Stimulated activated CD4-positive, alpha-beta T cell treated with anti-CD3 and anti-CD28 coated beads, Interleukin-2, amount 100 ng/mL, for 4 hours (primary cell): ENCODE results near the gene STX4.
A peak's percentile ranks its signal among the peaks of the same experiment; 100 is the strongest.

Experiments
- DNase-seq: peaks from one replicate; pipeline ENCODE4 v3.0.0-alpha.2; 2020; ENCODE audit warnings: low read depth

Gene STX4

DNA sequence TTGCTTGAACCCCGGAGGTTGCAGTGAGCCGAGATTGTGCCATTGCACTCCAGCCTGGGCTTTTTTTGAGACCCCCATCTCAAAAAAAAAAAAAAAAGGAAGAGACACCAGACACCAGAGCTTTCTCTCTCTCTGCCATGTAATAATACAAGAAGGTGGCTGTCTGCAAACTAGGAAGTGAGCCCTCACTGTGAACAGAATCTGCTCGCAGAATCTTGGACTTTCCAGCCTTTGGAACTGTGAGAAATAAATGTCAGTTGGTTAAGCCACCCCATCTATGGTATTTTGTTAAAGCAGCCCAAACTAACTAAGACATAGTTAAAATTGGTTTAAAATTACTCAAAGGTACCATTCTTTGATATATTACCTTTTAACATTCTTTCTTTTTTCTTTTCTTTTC is 12.8 kb upstream of the STX4 start:
- DNase-seq, result no peak

DNA sequence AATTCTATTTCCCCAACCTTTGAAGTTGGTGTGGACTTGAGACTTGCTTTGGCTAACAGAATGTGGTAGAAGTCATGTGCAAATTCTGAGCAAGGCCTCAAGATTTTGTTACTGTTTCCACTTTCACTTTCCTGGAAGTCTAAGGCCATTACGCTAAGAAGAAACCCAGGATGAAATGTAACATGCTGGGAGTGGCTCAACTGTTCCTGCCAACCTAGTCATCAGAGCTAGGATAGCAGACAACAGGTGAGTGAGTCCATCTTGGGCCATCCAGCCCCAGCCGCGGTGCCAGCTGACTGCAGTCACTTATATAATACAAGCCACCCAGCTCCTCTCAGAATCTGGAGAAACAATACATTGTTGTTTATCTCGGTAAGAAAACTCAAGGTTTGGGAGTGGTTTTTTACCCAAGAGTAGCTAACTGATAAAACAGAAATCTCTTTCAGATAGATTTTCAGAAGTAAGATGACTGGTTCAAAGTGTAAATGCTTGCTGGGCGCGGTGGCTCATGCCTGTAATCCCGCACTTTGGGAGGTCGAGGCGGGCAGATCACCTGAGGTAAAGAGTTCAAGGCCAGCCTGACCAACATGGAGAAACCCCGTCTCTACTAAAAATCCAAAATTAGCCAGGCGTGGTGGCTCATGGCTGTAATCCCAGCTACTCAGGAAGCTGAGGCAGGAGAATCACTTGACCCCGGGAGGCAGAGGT is 10.7 kb upstream of the STX4 start:
- DNase-seq, result no peak

DNA sequence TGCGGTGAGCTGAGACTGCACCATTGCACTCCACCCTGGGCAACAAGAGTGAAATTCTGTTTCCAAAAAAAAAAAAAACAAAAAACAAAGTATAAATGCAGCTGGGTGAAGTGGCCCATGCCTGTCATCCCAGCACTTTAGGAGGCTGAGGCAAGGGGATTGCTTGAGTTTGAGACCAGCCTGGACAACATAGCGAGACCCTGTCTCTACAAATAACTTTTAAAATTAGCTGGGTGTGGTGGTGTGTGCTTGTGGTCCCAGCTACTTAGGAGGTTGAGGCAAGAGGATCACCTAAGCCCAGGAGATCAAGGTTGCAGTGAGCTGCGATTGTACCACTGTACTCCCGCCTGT is 10.1 kb upstream of the STX4 start:
- no peak for DNase-seq

DNA sequence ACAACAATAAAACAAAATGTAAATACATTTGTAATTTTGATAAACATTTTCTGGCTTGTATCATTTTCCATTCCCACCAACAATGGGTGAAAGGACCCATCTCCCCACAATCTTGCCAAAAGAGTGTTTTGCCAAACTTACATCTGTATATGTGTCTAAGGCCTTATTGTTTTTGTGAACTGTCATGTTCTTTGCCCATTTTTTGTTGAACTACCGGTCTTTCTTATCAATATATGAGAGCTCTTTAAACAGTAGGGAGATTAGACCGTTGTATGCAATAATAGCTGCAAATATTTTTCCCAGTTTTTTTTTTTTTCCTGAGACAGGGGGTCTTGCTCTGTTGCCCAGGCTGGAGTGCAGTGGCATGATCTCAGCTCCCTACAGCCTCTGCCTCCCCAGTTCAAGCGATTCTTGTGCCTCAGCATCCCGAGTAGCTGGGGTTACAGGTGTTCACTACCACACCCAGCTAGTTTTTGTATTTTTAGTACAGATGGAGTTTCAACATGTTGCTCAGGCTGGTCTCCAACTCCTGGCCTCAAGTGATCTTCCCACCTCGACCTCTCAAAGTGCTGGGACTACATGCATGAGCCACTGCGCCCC is 9.6 kb upstream of the STX4 start:
- no peak for DNase-seq

DNA sequence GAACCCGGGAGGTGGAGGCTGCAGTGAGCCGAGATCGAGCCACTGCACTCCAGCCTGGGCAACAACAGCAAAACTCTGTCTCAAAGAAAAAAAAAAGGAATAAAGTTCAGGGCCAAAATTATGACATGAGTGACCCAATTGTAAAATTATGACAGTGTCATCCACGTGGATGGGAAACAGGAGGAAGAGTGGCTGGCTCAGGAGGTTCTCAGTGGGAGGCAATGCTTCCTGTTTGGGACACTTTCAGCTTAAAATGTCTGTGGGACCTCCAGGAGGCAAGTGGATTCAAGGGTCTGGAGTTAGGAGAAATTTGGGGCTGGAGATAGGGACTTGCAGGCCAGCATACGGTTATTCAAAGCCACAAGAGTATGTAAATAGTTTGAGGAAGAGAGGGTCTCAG is 8.0 kb upstream of the STX4 start:
- DNase-seq, result no peak

DNA sequence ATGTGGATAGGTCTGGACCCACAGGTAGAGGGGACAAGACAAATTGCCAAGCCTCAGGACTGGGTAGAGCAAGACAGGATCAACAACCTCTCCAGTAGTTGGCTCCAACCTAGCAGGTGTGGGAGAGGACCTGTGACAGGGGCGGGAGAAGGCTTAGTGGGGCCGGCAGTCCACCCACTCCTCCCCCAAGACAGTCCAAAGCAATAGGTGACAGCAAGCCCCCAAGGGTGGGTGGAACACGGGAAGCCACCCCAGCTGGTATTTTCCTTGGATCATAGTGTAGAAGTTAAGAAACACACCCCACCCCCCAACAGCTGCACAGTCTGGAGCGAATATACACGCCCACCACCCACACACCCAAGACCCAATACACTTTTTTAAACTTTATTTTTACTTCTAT is 4.1 kb upstream of the STX4 start:
- no peak for DNase-seq

DNA sequence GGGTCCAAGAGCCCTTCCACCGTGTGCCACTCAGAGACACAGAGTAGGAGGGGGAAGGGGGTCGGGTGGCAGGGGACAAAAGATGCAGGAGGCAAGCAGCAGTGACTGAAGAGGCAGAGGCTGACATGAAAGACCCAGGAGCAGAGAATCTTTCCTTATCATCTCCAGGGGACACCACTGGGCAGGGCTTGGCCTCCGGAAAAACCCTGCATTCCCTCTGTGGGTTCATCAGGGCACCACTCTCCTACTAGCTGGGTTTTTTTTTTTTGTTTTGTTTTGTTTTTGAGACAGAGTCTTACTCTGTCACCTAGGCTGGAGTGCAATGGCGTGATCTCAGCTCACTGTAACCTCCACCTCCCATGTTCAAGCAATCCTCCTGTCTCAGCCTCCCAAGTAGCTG is 2.1 kb upstream of the STX4 start:
- DNase-seq, result no peak

DNA sequence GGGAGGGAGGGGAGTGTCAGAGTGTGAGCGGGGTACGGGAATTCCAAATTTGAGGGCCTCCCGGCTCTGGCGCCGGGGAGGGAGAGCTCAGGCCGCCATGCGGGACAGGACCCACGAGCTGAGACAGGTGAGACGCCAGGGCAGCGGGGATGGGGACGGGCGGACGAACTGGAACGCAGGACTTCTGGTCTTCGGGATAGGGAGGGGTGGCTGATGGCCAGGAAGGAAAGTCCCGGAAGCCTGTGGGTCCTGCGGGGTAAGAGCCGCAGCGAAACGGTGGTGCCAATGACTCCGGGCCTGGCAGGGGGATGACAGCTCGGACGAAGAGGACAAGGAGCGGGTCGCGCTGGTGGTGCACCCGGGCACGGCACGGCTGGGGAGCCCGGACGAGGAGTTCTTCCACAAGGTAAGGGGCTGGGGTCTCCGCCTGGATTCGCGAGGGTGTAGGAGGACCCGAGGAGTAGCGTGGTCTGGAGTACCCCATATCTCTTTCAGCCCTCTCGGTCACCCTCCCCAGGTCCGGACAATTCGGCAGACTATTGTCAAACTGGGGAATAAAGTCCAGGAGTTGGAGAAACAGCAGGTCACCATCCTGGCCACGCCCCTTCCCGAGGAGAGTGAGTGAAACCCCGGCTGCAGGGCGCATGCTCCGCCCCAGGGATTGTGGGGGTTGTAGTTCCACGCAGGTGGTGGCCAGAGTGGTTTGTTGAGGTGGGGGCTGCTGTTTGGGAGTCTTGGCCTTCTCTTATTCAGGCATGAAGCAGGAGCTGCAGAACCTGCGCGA is 543 bp downstream of the STX4 start:
- DNase-seq, result peak; percentile 80

DNA sequence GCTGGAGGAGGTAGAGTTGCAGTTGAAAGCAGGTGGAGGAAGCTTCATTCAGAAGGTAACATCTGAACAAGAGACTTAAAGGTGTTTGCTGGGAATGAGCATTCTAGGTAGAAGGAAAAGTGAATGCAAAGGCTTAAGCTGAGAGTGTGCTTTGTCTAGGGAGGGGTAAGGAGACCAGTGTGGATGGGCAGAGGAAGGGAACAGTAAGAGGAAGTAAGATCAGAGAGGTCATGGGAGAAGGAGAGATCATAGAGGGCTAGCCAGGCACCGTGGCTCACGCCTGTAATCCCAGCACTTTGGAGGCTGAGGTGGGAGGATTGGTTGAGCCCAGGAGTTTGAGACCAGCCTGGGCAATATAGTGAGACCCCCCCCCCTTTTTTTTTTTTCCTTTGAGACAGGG is 3.3 kb downstream of the STX4 start:
- DNase-seq, result no peak

DNA sequence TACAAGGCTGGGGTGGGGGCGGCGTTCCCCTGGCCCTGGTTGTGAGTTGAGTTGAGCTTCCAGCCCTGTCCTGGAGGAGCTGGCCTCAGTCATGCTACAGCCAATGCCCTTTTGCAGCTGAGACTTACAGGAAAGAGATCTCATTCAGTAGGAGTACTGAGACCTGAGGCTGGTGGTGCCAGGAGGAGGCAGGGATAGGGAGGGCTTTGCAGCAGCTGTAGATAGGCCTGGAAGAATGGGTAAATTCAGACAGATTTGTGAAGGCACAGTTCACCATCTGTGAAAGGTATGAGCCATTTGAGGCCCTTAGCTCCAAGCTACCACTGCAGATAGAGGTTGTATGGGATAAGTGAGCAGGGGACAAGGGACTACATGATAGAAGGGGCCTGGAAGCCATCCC is 5.6 kb downstream of the STX4 start:
- no peak for DNase-seq

DNA sequence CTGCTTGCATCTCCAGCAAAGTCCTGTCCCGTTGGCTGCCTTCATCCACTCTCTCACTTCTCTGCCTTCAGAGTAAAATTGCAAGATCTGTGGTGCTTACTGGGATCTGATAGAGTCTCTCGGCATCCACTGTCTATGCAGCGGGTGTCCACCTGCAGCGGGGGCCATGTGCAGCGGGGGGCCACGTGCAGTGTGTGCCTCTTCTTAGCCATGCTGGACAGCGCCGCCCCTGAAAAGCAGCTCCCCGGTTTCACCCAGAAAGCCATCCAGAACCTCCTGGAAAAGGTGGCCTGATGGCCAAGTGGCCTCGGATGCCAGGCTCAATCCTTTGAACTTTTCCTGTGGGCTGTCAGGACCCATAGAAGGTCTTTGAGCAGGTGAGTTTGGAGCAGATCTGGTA is 9.5 kb downstream of the STX4 start:
- no peak for DNase-seq

DNA sequence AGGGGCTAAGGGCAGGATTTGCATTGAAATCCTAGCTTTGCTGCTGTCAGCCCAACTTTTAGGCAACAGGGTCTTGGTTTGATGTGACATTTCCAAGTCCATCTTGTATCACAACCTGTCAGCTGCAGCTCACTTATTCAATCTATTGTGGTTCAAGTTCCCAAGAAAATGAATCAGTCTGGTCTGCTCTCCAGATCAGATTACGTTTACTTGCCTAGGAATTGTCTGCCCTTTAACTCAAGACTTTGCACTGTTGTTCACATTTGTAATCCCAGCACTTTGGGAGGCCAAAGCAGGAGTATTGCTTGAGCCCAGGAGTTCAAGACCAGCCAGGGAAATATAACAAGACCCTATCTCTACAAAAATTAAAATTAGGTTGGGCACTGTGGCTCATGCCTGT is 10.0 kb downstream of the STX4 start:
- DNase-seq, result no peak

DNA sequence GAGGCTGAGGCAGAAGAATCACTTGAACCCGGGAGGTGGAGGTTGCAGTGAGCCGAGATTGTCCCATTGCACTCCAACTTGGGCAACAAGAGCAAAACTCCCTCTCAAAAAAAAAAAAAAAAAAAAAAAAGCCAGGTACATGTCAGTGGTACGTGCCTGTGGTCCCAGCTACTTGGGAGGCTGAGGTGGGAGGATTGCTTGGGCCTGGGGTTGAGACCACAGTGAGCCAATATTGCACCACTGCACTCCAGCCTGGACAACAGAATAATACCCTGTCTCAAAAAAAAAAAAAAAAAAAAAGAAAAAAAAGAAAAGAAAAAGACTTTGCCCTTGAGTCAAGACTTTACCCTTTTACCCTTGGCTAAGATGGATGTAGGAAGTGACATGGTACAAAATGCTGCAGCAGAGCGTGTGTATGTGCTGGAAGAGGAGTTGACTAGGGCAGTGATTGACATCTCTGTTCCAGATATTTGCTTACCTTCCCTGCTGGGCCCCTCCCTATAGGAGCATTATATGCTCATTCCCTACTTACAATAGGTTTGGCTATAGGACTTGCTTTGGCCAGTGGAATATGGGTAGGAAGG is 10.6 kb downstream of the STX4 start:
- no peak for DNase-seq

DNA sequence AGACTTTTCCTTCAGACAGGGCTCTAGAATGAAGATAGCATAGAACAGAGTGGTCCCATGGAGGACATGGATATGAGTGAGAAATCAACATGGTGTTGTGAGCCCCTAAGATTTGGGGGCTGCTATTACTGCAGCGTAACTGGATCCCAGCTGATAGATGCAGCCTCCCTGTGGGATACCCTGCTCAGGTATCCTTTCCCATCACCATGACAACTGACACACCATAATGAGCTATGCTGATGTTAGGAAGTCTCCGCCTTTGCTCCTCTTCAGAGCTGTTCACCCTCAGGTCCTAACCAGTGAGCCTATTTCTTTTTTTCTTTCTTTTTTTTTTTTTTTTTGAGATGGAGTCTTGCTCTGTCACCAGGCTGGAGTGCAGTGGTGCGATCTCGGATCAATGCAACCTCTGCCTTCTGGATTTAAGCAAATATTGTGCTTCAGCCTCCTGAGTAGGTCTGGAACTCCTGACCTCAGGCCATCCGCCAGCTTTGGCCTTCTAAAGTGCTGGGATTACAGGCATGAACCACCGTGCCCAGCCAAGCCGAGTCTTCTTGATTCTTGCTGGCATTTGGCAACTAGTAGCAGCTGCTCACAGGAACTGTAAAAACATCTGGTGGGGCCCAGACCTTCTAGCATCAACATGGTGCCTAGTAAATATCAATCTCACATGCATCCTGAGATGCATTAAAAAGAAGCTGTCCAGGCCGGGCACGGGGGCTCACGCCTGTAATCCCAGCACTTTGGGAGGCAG is 17.1 kb downstream of the STX4 start:
- no peak for DNase-seq

DNA sequence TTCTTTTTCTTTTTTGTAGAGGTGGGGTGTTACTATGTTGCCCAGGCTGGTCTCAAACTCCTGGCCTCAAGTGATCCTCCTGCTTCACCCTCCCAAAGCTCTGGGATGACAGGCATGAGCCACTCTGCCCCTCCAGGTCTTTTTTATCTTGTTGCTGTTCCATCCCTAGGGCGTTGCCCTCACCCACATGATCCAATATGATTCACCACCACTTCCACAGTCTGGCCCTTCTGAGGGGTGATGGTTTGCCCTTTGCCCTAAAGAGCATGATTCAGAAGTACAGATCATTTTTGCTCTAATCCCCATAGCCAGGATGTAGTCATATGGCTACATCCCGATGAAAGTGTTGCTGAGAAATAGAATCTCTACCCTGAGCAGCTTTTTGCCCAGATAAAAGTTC is 18.8 kb downstream of the STX4 start:
- no peak for DNase-seq

DNA sequence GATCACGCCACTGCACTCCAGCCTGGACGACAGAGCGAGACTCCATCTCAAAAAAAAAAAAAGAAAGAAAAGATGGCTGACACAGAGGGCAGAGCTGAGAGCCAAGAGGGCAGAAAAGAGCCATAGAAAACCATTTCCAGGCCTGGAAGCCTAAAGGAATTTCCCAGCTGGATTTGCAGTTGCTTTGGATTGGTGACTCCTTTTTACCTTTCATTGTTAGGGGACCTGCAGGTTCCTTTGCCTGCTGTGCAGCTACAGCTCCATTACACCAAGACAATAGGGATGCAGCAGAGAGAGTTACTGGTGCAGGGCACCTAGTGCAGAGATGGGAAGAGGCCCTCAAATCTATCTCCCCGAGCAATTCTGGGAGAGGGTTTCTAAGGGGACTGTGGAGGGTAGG is 22.3 kb downstream of the STX4 start:
- DNase-seq, result no peak

DNA sequence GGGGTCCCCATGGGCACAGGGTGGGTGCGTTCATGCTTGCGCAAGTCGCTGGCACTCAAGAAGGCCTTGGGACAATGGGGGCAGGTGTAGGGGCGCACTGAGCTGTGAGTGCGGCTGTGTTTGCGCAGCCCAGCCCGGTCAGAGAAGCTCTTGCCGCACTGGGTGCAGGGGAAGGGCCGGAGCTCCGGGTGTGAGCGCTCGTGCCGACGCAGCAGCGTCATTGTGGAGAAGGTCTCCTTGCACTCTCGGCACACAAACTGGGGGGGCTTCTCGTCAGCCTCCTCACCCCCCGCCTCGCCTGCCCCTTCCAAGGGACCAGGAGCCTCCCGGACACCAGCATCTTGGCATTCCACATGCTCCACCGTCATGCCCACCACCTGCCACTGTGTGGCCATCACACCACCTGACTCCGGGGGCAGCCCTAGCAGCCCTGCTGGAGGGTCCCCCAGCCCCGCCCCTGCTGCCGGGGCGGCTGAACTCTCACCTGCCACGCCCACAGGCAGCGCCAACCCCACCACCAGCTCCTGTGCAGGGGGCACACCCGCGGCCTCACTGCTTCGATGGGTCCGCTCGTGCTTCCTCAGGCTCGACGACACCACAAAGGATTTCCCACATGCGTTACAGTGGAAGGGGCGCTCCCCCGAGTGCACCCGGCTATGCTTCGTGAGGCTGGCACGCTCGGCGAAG is 27.9 kb downstream of the STX4 start:
- no peak for DNase-seq

DNA sequence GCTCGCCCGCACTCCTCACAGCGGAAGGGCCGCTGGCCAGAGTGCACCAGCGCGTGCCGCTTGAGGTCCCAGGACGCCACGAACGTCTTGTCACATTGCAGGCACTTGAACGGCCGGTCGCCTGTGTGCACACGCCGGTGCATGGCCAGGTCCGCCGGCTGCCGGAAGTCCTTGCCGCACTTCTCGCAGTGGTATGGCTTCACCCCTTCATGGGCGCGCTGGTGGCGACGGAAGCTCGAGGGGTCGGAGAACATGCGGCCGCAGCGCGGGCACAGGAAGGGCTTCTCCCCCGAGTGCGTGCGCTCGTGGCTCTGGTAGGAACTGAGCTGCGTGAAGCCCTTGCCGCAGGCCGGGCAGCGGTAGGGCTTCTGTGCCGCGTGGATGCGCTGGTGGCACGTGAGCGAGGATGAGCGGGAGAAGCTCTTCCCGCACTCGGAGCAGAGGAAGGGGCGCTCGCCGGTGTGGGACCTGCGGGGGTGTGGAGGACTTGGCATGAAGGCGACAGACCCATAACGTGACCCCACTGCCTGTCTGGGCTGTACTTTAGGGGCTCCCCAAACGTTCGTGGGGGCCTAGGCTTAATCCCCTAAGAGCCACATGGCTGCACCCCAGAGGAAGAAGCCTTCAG is 28.6 kb downstream of the STX4 start:
- DNase-seq, result no peak

DNA sequence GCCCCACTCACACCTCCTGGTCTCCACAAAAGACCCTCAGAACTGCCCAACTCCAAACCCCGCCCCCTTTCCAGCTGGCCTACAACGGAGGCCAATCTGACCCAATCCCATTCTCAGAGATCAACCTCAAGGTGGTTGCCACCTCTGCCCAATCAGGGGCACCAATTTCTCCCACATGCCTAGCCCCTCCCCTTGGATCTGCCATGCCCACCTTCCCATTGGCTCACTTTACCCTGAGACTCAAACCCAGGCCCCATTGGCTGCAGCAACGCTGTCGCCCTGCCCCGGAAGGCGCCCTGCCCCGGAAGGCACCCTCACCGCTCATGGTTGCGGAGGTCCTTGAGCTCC is 30.1 kb downstream of the STX4 start:
- DNase-seq, result no peak

DNA sequence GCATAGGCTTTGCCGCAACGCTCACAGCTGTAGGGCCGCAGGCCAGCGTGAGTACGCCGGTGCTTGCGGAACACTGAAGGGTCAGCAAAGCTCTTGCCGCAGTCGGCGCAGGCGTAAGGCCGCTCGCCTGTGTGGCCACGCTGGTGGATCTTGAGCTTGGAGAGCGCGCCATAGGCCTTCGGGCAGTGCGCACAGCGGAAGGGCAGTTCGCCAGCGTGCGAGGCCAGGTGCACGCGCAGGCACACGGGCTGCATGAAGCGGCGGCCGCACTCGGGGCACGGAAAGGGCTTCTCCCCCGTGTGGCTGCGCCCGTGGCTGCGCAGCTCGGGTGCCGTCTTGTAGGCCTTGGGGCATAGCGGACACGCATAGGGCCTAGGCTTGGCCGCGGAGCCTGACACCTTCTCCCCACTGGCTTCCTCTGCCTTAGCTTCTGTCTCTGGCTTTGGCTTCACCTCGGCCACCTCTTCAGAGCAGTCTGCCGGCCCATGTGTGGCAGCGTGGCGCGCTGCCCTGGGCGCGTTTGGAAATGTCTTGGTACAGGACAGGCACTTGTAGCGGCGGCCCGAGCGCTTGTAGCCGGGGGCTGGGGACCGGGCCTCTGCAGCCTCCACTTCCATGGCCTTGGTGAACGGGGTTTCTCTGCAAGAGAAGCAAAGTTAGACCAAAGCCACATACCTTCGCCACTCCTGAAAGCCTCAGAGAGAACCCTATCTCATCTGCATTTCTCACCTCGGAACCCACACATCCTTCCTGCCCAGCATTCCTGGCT is 30.7 kb downstream of the STX4 start:
- no peak for DNase-seq
